Measurements from ENCODE around the gene IFIT1.

GRCh38 chr10:89374713-89375141 is 17.7 kb upstream of the IFIT1 start:
- TF ChIP-seq, protein P1, sequence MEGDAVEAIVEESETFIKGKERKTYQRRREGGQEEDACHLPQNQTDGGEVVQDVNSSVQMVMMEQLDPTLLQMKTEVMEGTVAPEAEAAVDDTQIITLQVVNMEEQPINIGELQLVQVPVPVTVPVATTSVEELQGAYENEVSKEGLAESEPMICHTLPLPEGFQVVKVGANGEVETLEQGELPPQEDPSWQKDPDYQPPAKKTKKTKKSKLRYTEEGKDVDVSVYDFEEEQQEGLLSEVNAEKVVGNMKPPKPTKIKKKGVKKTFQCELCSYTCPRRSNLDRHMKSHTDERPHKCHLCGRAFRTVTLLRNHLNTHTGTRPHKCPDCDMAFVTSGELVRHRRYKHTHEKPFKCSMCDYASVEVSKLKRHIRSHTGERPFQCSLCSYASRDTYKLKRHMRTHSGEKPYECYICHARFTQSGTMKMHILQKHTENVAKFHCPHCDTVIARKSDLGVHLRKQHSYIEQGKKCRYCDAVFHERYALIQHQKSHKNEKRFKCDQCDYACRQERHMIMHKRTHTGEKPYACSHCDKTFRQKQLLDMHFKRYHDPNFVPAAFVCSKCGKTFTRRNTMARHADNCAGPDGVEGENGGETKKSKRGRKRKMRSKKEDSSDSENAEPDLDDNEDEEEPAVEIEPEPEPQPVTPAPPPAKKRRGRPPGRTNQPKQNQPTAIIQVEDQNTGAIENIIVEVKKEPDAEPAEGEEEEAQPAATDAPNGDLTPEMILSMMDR (IDR thresholded peaks at IDR 0.05; ENCODE audit: low read length), result no peak
- TF ChIP-seq EZH2 (IDR thresholded peaks at IDR 0.05; ENCODE audit: borderline replicate concordance, low read length), result no peak
